Measurements from ENCODE around the gene CLN6. TPM values are rescaled to one million over a fixed set of nuclear protein-coding genes. Genes with fewer than 3 reads are reported as not detected.

CLN6 gene
- total RNA-seq, 1 experiment from 2014 or later, result 68.7 TPM

GRCh38 chr15:68192804-68193486, 36.6 kb downstream of the CLN6 start:
- BruUV-seq (replicated peaks), result no TSS peak
- Histone ChIP-seq H3K4me3 (ENCODE audit: low read depth in 2 of 2, low read length in 2 of 2) (no peak overlapping the region), H3K9me3 (ENCODE audit: control insufficient read depth, insufficient read depth, low read depth, low read length) (no peaks in the 10 kb centered on the region), H3K27ac (ENCODE audit: low read length) (no peak overlapping the region), H3K36me3 (ENCODE audit: control insufficient read depth, insufficient read depth, low read length) (peaks cover 25% of the 10 kb centered on the region), H3K4me1 (ENCODE audit: control insufficient read depth, insufficient read depth, low read length) (no peaks in the 10 kb centered on the region; the same call in 1 of the 2 replicates), H3K27me3 (ENCODE audit: control insufficient read depth, insufficient read depth, low read length) (no peaks in the 10 kb centered on the region)
- DNase-seq (ENCODE audit: low read depth, low spot score), result no peak
- POLR2A ChIA-PET, result interaction anchor here (0.6 kb wide), 1 partner anchor 78 kb away, joined by 7 read pairs; no protein-coding TSS in a partner anchor
- in situ Hi-C loops (cut with HindIII; ENCODE audit: low pct_unique_long_range_greater_than_20kb, low sequenced_read_pairs) (no loop called here), intact Hi-C loops (cut with micrococcal nuclease; ENCODE audit: unreplicated experiment) (no loop called here)
- no peak for ATAC-seq
- CTCF ChIA-PET, result no interaction called here
- TF ChIP-seq POLR2AphosphoS5 (IDR thresholded peaks at IDR 0.05; ENCODE audit: low read depth, low read length) (no peak), REST (IDR thresholded peaks at IDR 0.05; ENCODE audit: insufficient read depth in 1 of 2, low read depth in 2 of 2, low read length in 1 of 2) (no peak), SIN3A (IDR thresholded peaks at IDR 0.05; ENCODE audit: borderline replicate concordance, insufficient read depth, low read depth, low read length) (no peak), CTCF (IDR thresholded peaks at IDR 0.05) (no peak), TCF7L2 (IDR thresholded peaks at IDR 0.05; ENCODE audit: low read depth, low read length) (no peak)

- H3K27ac ChIP-seq (ENCODE audit: low read length), result no peak overlapping the region
- no peaks in the 10 kb centered on the region for H3K9me3 ChIP-seq (ENCODE audit: control insufficient read depth, insufficient read depth, low read depth, low read length)
- peaks cover 33% of the 10 kb centered on the region for H3K36me3 ChIP-seq (ENCODE audit: control insufficient read depth, insufficient read depth, low read length)
- intact Hi-C loops (cut with micrococcal nuclease; ENCODE audit: unreplicated experiment), result no loop called here
- H3K4me3 ChIP-seq (ENCODE audit: low read depth in 2 of 2, low read length in 2 of 2), result no peak overlapping the region
- TF ChIP-seq REST (IDR thresholded peaks at IDR 0.05; ENCODE audit: insufficient read depth in 1 of 2, low read depth in 2 of 2, low read length in 1 of 2), result no peak
- TF ChIP-seq TCF7L2 (IDR thresholded peaks at IDR 0.05; ENCODE audit: low read depth, low read length), result no peak
- TF ChIP-seq SIN3A (IDR thresholded peaks at IDR 0.05; ENCODE audit: borderline replicate concordance, insufficient read depth, low read depth, low read length), result no peak
- TF ChIP-seq POLR2AphosphoS5 (IDR thresholded peaks at IDR 0.05; ENCODE audit: low read depth, low read length), result no peak
- TF ChIP-seq CTCF (IDR thresholded peaks at IDR 0.05), result no peak
- DNase-seq (ENCODE audit: low read depth, low spot score) (no peak), ATAC-seq (no peak)
- CTCF ChIA-PET, result no interaction called here
- POLR2A ChIA-PET, result interaction anchor here (0.6 kb wide), 1 partner anchor 324 kb away, joined by 3 read pairs; no protein-coding TSS in a partner anchor
- in situ Hi-C loops (cut with HindIII; ENCODE audit: low pct_unique_long_range_greater_than_20kb, low sequenced_read_pairs), result no loop called here
- H3K27me3 ChIP-seq (ENCODE audit: control insufficient read depth, insufficient read depth, low read length), result no peaks in the 10 kb centered on the region
- no peaks in the 10 kb centered on the region; the same call in 1 of the 2 replicates for H3K4me1 ChIP-seq (ENCODE audit: control insufficient read depth, insufficient read depth, low read length)
- BruUV-seq (replicated peaks), result no TSS peak
These were observed 37.4 kb downstream of the CLN6 start for GRCh38 chr15:68192117-68192516.
